Measurements from ENCODE around the gene GNB1L.

Gene GNB1L

DNA sequence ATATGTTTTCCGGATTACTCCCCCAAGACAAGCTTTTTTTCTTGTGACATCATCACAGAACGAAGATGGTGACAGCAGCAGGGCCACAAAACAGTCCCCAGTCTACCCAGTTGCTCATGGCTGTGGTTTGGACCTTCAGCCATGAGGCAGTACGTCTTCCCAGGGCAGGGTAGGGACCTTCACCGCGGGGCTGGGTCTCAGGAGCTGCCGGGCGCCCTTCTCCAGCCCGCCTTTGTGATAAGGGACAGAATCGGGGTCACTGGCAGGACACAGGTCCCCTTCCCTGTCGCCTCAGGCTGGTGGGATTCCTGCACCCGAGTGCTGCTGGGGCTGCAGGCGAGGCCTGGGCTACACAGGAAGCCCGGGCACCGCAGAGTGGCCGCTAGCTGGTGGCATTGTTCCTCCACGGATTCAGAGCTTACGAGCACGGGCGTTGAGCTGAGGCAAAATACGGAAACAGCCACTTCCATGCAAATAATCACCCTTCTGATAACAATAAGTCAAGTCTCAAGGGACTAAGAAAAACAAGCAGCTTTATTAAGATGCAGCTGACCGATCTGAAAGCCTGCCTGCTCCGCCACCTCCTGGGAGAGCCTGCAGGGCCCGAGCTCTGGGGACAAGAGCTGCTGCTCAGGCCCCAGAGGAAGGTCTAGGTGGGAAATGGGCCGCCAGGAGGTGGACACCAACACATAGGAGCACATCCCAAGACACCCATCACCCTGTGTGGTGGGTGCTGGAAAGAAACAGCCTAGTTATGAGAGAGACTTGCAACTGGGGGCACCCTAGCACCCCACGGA is 81.8 kb downstream of the GNB1L start:
- no peak for DNase-seq

DNA sequence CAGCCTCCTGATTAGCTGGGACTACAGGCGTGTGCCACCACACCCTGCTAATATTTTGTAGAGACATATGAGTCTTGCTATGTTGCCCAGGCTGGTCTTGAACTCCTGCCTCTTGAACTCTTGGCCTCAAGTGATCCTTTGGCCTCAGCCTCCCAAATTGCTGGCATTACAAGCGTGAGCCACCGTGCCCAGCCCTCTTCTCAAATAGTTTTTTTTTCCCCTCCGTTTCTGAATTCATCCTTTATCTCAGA is 82.3 kb downstream of the GNB1L start:
- no peak for DNase-seq

GRCh38 chr22:19770349-19771220 is 84.1 kb downstream of the GNB1L start:
- no peak for DNase-seq

DNA sequence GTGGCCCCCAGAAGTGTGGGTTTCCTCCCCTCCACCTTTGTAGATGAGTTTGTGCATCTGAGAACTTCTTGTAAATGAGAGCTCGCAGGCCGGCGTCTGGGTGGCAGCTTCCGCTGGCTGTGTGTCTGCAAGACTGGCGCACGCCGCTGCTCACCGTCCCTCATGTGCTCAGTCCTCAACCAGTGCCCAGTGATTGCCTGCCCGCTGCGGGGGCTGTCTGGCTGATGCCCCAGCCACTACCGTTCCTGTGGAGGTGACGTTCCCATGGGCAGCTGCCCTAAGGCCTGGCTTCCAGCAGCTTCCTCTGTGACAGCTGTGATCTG is 85.3 kb downstream of the GNB1L start:
- DNase-seq, result no peak

GRCh38 chr22:19767427-19768341 is 87.0 kb downstream of the GNB1L start:
- DNase-seq, result no peak

GRCh38 chr22:19766511-19767426 is 87.9 kb downstream of the GNB1L start:
- DNase-seq, result no peak

DNA sequence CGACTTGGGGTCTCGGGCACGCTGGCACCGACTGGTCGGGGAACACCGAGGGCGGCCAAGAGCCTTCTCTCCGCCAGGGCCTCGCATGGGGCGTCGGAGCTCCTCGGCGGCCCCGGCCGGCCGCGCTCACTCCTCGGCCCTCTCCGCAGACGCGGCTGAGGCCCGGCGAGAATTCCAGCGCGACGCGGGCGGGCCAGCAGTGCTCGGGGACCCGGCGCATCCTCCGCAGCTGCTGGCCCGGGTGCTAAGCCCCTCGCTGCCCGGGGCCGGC is 88.5 kb downstream of the GNB1L start:
- DNase-seq, result no peak

- no peak for DNase-seq
Measured at GRCh38 chr22:19765477-19766239, 89.0 kb downstream of the GNB1L start.

GRCh38 chr22:19764636-19765476 is 89.8 kb downstream of the GNB1L start:
- no peak for DNase-seq

DNA sequence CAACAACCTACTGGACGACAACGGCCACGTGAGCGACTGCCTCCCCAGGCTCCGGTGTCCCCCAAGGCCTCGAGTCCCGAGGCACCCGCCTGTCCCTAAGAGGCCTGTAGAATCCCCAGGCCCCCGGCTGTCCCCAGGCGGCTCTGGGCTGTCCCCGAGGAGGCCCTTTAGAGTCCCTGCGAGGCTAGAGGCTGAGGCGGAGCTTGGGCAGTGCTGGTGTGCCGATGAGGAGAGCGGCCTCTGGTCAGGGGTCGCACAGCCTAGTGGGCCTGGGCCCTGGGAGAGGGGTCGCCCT is 90.4 kb downstream of the GNB1L start:
- DNase-seq, result no peak

- DNase-seq, result no peak
Measured at GRCh38 chr22:19763458-19764298, 91.0 kb downstream of the GNB1L start.

DNA sequence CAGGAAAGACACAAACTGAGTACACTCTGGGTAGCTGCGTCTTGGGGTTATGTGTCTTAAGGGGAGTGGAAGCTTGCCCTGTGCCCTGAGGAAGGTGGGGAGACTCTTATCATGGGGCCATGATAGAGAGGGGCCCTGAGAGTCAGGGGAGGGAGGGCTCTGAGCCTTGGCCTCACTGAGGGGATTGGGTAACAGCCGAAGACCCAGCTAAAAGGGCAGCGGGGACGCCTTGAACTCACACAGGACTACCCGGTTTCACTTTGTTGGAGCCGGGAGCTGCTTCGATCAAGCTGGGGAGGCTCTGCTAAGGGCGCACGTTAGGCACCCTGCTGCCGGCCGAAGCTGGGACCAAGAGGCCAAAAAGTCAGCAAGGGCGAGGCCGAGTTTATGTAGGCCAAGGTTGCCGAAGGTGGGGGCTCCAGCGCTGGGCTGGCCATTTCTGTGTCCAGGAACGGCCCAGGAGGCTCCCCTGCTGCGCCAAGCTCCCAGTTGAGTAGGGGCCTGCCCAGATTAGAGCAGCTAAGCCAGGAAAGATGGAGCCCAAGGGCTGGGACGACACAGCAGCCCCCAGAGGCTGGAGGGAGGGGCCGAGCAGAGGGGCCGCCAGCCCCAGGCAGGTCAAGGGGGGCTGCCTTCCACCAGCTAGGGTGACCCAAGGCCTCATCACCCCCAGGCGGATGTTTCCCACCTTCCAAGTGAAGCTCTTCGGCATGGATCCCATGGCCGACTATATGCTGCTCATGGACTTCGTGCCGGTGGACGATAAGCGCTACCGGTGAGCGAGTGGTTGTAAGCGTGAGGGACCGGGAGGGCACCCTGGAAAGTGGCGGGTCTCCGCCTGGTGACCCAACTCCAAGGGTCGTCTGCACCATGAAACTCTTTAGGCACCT is 91.9 kb downstream of the GNB1L start:
- DNase-seq, result no peak

GRCh38 chr22:19761725-19762567 is 92.7 kb downstream of the GNB1L start:
- DNase-seq, result no peak

DNA sequence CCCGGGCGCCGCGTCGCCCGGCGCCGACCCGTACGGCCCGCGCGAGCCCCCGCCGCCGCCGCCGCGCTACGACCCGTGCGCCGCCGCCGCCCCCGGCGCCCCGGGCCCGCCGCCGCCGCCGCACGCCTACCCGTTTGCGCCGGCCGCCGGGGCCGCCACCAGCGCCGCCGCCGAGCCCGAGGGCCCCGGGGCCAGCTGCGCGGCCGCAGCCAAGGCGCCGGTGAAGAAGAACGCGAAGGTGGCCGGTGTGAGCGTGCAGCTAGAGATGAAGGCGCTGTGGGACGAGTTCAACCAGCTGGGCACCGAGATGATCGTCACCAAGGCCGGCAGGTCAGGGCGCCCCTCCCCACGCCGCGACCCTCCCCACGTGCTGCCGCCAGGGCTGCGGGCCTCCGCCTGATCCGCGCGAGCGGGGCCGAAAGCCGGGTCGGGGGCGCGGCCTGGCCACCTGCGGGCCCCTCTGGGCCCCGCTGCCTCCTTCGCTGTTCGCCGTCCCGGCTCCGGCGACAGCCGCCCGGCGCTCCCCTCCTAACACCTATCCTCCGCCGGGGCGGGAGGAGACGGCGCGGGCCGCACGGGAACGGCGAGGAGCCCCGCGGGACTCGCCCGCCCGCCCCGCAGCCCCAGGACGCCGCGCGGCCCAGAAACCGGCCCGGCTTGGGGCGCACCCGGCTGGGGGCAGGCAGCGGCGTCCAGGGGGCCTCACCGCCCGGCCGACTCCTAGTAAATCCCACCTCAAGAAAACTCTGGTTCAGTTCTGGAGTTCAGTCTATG is 93.5 kb downstream of the GNB1L start:
- DNase-seq, result no peak

DNA sequence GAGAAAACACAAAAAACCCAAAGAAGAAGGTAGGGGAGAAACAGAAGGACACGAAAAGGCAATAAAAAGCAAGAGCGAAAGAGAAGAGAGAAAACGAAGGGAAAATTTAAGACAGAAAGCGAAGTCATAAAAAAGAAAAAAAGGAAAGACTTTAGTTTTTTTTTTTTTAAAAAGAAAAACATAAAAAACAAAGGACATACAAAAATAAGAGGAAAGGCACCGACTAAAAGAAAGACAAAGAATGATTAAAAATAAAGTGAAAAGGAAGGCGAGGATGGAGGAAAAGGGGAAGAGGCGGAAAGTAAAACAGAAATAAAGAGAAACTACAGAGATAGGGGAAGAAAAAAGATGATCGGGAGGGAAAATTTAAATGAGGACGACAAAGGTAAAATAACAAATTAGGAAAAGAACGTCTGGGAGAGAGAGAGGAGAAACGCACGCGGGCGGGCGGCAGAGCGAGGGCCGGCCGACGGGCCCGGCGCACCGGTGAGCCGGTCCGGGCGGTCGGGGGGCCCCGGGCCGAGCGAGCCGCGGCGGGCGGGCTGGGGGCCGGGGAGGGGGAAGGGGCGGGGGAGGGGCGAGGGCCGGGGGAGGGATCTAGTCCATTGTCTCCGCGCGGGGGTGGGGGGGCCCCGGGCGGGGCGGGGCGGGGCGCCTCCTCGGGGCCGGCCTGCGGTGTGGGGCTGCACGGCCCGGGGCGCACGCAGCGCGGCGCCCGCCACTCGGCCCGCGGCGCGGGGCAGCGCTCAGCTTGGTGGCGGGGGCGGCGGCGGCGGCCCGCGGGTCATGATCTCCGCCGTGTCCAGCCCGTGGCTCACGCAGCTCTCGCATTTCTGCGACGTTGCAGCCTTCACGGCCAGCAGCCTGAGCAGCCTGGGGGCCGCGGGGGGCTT is 94.4 kb downstream of the GNB1L start, which contains the start of gene TBX1:
Gene TBX1 (plus strand): TSS at position 721 of the 893 bp plus-strand sequence. CDS start 66 bp downstream, at position 787.
- no peak for DNase-seq

DNA sequence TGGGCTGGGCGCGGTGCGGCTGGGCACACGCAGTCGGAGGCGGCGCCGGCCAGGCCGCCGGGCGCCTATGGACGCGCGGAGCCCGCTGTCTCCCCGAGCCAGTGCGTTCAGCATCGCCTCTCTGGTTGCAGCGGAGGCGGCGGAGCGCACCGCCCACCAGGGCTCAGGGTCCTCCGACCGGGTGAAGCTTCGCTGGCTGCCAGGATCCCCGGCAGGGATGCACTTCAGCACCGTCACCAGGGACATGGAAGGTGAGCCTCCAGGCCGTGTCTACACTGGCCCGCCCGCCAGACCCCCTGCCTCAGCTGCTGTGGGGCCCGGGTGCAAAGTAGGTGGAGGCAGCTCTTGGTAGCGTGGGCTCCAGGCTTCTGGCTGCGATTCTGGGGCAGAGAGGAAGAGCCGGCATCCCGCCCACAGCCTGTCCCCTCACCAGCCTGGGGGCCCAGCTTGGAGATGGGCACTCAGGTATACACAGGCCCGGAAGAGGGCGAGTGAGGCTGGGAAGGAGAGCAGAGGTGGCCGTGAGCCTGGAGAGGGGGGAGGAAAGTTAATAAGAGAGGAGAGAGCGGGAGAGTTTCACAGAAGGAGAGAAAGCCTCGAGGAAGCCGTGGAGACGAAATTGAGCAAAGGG is 95.1 kb downstream of the GNB1L start:
- DNase-seq, result no peak

Measured in SHP77 treated with DMSO at 0.1 percent for 48 hours (cell line).